HCT116 (cell line): ENCODE data around the gene AFDN. TPM values are rescaled to one million over a fixed set of nuclear protein-coding genes. Genes with fewer than 3 reads are reported as not detected.

Source experiments
- ATAC-seq: fragments of 200-7000 bp; cut with Tn5 transposase; 2 replicates; pipeline ENCODE4 v1.9.1; 2020; ENCODE audit warnings: mild to moderate bottlenecking, moderate library complexity
- BruUV-seq: library from RNA; stranded (reverse); fragments of 400-500 nt; replicated peaks from 2 replicates; lab custom pipeline; 2021; lab: Mats Ljungman, UMichigan
- CTCF ChIA-PET: fragments of 300-600 bp; sonication (Branson Sonifier 250); formaldehyde crosslinking; loops from one replicate; lab custom pipeline; 2021; ENCODE audit warnings: antibody characterized with exemption; lab: Charles Lee
- POLR2A ChIA-PET: fragments of 300-600, 350-600 bp; sonication (Branson Sonifier 250); formaldehyde crosslinking; loops from one replicate; lab custom pipeline; 2021; ENCODE audit warnings: antibody characterized with exemption; lab: Charles Lee
- RAD21 ChIA-PET, 2 experiments: fragments of 300-600 bp; sonication (Branson Sonifier 250); formaldehyde crosslinking; loops; one replicate each; lab custom pipeline; 2023; ENCODE audit warnings: low total read pairs in 2 of 2; ENCODE audit not compliant: uncharacterized antibody in 2 of 2, unreplicated experiment in 2 of 2, low non-redundant PET in 1 of 2; lab: Charles Lee
- DNase-seq: peaks from one replicate; pipeline ENCODE4 v3.0.0-alpha.2; 2010; ENCODE audit warnings: low read depth, low spot score
- H2AFZ ChIP-seq: fragments of 200-600 bp; shearing (Covaris generic), sonication (generic); 2 replicates; pipeline ENCODE4 v1.6.1; 2017; ENCODE audit warnings: low read depth, mixed run types, mixed read lengths, antibody characterized with exemption, low read length; ENCODE audit not compliant: poor library complexity, severe bottlenecking
- H3K27ac ChIP-seq: 2 replicates; pipeline ENCODE4 v1.5.1; 2012; ENCODE audit warnings: low read depth, low read length
- H3K27me3 ChIP-seq: fragments of 200-600 bp; sonication (generic); 2 replicates; pipeline ENCODE4 v1.6.1; 2016; ENCODE audit warnings: mixed run types, low read length, mixed read lengths; ENCODE audit not compliant: insufficient read depth
- H3K36me3 ChIP-seq, 2 experiments: fragments of 200-500 bp in 1 of 2; fragments of 200-600 bp in 1 of 2; sonication (Bioruptor generic) in 1 of 2; sonication (generic) in 1 of 2; 2 replicates each; pipeline versions ENCODE4 v1.5.1 to v1.6.1; 2014 to 2016; ENCODE audit warnings: low read length in 2 of 2, inconsistent platforms in 1 of 2, mixed read lengths in 1 of 2, mixed run types in 1 of 2; ENCODE audit not compliant: insufficient read depth in 2 of 2, control insufficient read depth in 1 of 2
- H3K4me1 ChIP-seq, 2 experiments: fragments of 200-600 bp in 1 of 2; sonication (generic) in 1 of 2; 2 replicates each; pipeline versions ENCODE4 v1.5.1 to v1.6.1; 2012 to 2017; ENCODE audit warnings: low read length in 2 of 2, inconsistent platforms in 1 of 2, mild to moderate bottlenecking in 1 of 2, mixed read lengths in 1 of 2, mixed run types in 1 of 2, moderate library complexity in 1 of 2; ENCODE audit not compliant: insufficient read depth in 2 of 2, control insufficient read depth in 1 of 2
- H3K4me2 ChIP-seq: fragments of 200-600 bp; sonication (generic); 2 replicates; pipeline ENCODE4 v1.6.1; 2017; ENCODE audit warnings: mixed run types, low read length, mixed read lengths
- H3K4me3 ChIP-seq, 2 experiments: fragments of 200-600 bp in 1 of 2; sonication (generic) in 1 of 2; replicated peaks in 1 of 2; 2 replicates each; pipeline ENCODE4 v1.5.1; 2011 to 2016; ENCODE audit warnings: low read length in 2 of 2, control low read depth in 1 of 2, low read depth in 1 of 2, mild to moderate bottlenecking in 1 of 2, mixed read lengths in 1 of 2, mixed run types in 1 of 2
- H3K79me2 ChIP-seq: fragments of 200-600 bp; sonication (generic); 2 replicates; pipeline ENCODE4 v1.6.1; 2017; ENCODE audit warnings: mild to moderate bottlenecking, mixed run types, low read length, moderate library complexity, mixed read lengths; ENCODE audit not compliant: insufficient read depth
- H3K9ac ChIP-seq: fragments of 200-600 bp; sonication (generic); 2 replicates; pipeline ENCODE4 v1.6.1; 2016; ENCODE audit warnings: low read length, mixed read lengths
- H3K9me2 ChIP-seq: fragments of 200-600 bp; sonication (generic), shearing (Covaris generic); 2 replicates; pipeline ENCODE4 v1.6.1; 2017; ENCODE audit warnings: mixed run types, mild to moderate bottlenecking, moderate library complexity; ENCODE audit not compliant: insufficient read depth
- H3K9me3 ChIP-seq, 2 experiments: fragments of 200-500 bp in 1 of 2; fragments of 200-600 bp in 1 of 2; sonication (Bioruptor generic) in 1 of 2; sonication (generic) in 1 of 2; 2 replicates each; pipeline ENCODE4 v1.6.1; 2014 to 2017; ENCODE audit warnings: low read length in 2 of 2, mixed read lengths in 2 of 2, inconsistent platforms in 1 of 2, low read depth in 1 of 2, mild to moderate bottlenecking in 1 of 2, mixed run types in 1 of 2, moderate library complexity in 1 of 2; ENCODE audit not compliant: control insufficient read depth in 1 of 2, insufficient read depth in 1 of 2
- H4K20me1 ChIP-seq: fragments of 200-600 bp; sonication (generic), shearing (Covaris generic); 2 replicates; pipeline ENCODE4 v1.6.1; 2017; ENCODE audit warnings: mixed run types, mild to moderate bottlenecking, moderate library complexity; ENCODE audit not compliant: insufficient read depth
- ATF3 ChIP-seq: IDR thresholded peaks from 2 replicates; pipeline ENCODE4 v1.6.1; 2012
- EGR1 ChIP-seq: IDR thresholded peaks from 2 replicates; pipeline ENCODE4 v1.6.1; 2012; ENCODE audit warnings: low read depth
- ELF1 ChIP-seq: IDR thresholded peaks from 2 replicates; pipeline ENCODE4 v1.6.1; 2012; ENCODE audit warnings: low read depth, borderline replicate concordance
- FOSL1 ChIP-seq: IDR thresholded peaks from 2 replicates; pipeline ENCODE4 v1.6.1; 2012; ENCODE audit warnings: low read depth
- JUND ChIP-seq: IDR thresholded peaks from 2 replicates; pipeline ENCODE4 v1.6.1; 2012
- SP1 ChIP-seq: IDR thresholded peaks from 2 replicates; pipeline ENCODE4 v1.6.1; 2012; ENCODE audit warnings: low read depth
- TCF7L2 ChIP-seq: IDR thresholded peaks from 2 replicates; pipeline ENCODE4 v1.7.0; 2011; ENCODE audit warnings: borderline replicate concordance, inconsistent platforms; ENCODE audit not compliant: insufficient read depth, insufficient read length; ENCODE audit errors: extremely low read depth
- ZNF274 ChIP-seq: fragments of 200-500 bp; sonication (Bioruptor generic); IDR thresholded peaks from 2 replicates; pipeline ENCODE4 v1.6.1; 2014; ENCODE audit warnings: mild to moderate bottlenecking, low read depth, low read length, inconsistent platforms
- intact Hi-C: fragments of 100-400 bp; cut with micrococcal nuclease; formaldehyde crosslinking; loops from 2 replicates; pipeline ENCODE4 v1.10.0; 2022
- total RNA-seq: library from RNA; stranded (reverse); gene quantifications from one replicate; pipeline ENCODE4 v1.2.1, GENCODE V29; 2021; ENCODE audit not compliant: unreplicated experiment
- TF ChIP-seq, protein P1 (sequence below): IDR thresholded peaks from 2 replicates; pipeline ENCODE4 v1.6.1; 2012; ENCODE audit warnings: low read depth
- TF ChIP-seq, protein P2 (sequence below): IDR thresholded peaks from 2 replicates; pipeline ENCODE4 v1.6.1; 2011; ENCODE audit warnings: mild to moderate bottlenecking, low read length, moderate library complexity; ENCODE audit not compliant: insufficient replicate concordance; ENCODE audit errors: extremely low read depth

AFDN gene
- total RNA-seq, 1 experiment from 2014 or later = 59.4 TPM

DNA sequence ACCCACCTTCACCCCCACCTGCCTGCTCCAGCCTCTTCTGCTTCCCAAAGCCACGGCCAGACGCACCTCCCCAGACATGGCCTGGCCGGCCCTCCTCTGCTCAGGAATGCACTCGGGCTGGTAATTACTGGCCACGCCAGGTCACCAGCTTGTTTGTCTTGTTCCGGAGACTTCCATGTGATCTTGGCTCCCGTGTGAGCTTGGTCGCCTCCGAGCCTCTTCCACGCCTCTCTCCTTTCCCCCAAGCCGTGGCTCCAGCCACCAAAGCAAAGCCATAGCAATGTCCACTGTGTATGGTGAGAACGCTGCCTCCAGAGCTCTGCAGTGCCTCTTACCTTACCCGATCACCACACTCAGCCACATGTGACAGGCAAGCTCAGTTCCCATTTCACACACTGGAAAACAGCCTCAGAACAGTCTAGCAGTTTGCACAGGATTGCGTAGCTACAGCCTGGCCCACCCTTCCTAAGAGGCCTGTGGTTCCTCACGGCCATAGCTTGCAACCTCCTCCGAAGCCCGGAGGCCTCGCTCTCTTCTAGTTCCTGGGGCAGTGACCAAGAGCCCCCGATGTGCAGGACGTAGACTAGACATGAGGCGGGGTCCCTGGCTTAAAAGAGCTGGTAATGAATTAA is 48.1 kb upstream of the AFDN start:
- H3K9me3 ChIP-seq = no peaks in the 10 kb centered on the region
- intact Hi-C loops = no loop called here
- H3K27ac ChIP-seq = no peak overlapping the region
- ChIA-PET CTCF (no interaction called here), POLR2A (no interaction called here), RAD21 (no interaction called here)
- no peak for TF ChIP-seq ZNF274
- TF ChIP-seq FOSL1 = no peak
- no peak for TF ChIP-seq SP1
- no peak for TF ChIP-seq EGR1
- no peak for TF ChIP-seq JUND
- TF ChIP-seq ATF3 = no peak
- TF ChIP-seq TCF7L2 = no peak
- TF ChIP-seq, protein P1, sequence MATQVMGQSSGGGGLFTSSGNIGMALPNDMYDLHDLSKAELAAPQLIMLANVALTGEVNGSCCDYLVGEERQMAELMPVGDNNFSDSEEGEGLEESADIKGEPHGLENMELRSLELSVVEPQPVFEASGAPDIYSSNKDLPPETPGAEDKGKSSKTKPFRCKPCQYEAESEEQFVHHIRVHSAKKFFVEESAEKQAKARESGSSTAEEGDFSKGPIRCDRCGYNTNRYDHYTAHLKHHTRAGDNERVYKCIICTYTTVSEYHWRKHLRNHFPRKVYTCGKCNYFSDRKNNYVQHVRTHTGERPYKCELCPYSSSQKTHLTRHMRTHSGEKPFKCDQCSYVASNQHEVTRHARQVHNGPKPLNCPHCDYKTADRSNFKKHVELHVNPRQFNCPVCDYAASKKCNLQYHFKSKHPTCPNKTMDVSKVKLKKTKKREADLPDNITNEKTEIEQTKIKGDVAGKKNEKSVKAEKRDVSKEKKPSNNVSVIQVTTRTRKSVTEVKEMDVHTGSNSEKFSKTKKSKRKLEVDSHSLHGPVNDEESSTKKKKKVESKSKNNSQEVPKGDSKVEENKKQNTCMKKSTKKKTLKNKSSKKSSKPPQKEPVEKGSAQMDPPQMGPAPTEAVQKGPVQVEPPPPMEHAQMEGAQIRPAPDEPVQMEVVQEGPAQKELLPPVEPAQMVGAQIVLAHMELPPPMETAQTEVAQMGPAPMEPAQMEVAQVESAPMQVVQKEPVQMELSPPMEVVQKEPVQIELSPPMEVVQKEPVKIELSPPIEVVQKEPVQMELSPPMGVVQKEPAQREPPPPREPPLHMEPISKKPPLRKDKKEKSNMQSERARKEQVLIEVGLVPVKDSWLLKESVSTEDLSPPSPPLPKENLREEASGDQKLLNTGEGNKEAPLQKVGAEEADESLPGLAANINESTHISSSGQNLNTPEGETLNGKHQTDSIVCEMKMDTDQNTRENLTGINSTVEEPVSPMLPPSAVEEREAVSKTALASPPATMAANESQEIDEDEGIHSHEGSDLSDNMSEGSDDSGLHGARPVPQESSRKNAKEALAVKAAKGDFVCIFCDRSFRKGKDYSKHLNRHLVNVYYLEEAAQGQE = no peak
- no peak for TF ChIP-seq ELF1
- TF ChIP-seq, protein P2, sequence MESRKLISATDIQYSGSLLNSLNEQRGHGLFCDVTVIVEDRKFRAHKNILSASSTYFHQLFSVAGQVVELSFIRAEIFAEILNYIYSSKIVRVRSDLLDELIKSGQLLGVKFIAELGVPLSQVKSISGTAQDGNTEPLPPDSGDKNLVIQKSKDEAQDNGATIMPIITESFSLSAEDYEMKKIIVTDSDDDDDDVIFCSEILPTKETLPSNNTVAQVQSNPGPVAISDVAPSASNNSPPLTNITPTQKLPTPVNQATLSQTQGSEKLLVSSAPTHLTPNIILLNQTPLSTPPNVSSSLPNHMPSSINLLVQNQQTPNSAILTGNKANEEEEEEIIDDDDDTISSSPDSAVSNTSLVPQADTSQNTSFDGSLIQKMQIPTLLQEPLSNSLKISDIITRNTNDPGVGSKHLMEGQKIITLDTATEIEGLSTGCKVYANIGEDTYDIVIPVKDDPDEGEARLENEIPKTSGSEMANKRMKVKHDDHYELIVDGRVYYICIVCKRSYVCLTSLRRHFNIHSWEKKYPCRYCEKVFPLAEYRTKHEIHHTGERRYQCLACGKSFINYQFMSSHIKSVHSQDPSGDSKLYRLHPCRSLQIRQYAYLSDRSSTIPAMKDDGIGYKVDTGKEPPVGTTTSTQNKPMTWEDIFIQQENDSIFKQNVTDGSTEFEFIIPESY = no peak
- H2AFZ ChIP-seq = no peak overlapping the region
- peaks cover 0 to 6% of the 10 kb centered on the region in 2 experiments; a peak in 2 of 4 replicates for H3K4me1 ChIP-seq
- no peaks in the 10 kb centered on the region for H3K27me3 ChIP-seq
- no peaks in the 10 kb centered on the region for H3K36me3 ChIP-seq
- H3K79me2 ChIP-seq = no peaks in the 10 kb centered on the region
- H3K9ac ChIP-seq = no peak overlapping the region
- H3K4me2 ChIP-seq = no peak overlapping the region
- no TSS peak for BruUV-seq
- H4K20me1 ChIP-seq = no peaks in the 10 kb centered on the region
- ATAC-seq (no peak), DNase-seq (no peak)
- H3K9me2 ChIP-seq = no peaks in the 10 kb centered on the region
- no peak overlapping the region for H3K4me3 ChIP-seq
